Fibroblast of pulmonary artery (primary cell): ENCODE results near the gene GPR176.

ENCODE experiments used
- DNase-seq: peaks from one replicate; pipeline ENCODE4 v3.0.0-alpha.2; 2010; ENCODE audit warnings: low read depth
- H3K4me3 ChIP-seq: replicated peaks from 2 replicates; pipeline ENCODE4 v1.5.1; 2011; ENCODE audit warnings: low read depth, mild to moderate bottlenecking, control low read depth, low read length, moderate library complexity
- CTCF ChIP-seq: IDR thresholded peaks from 2 replicates; pipeline ENCODE4 v1.5.1; 2011; ENCODE audit warnings: mild to moderate bottlenecking, control low read depth, low read length, inconsistent platforms; ENCODE audit errors: missing control alignments

The GPR176 gene

GRCh38 chr15:39855400-39855799 lies 64.7 kb downstream of the GPR176 start:
- peak; percentile 69 for DNase-seq
- no peak for TF ChIP-seq CTCF
- H3K4me3 ChIP-seq: no peak overlapping the region

- no peak for TF ChIP-seq CTCF
- no peak overlapping the region for H3K4me3 ChIP-seq
- peak; percentile 64 for DNase-seq
These were observed 65.9 kb downstream of the GPR176 start for GRCh38 chr15:39854161-39854560.

GRCh38 chr15:39852250-39852649 lies 67.8 kb downstream of the GPR176 start:
- peak; percentile 93 for DNase-seq
- H3K4me3 ChIP-seq: no peak overlapping the region
- no peak for TF ChIP-seq CTCF

- TF ChIP-seq CTCF: no peak
- peak; percentile 53 for DNase-seq
- H3K4me3 ChIP-seq: no peak overlapping the region
These were observed 68.5 kb downstream of the GPR176 start for GRCh38 chr15:39851500-39852092.

GRCh38 chr15:39850436-39850835 lies 69.6 kb downstream of the GPR176 start:
- no peak for TF ChIP-seq CTCF
- no peak for DNase-seq

GRCh38 chr15:39846108-39846507 lies 74.0 kb downstream of the GPR176 start:
- DNase-seq: no peak
- H3K4me3 ChIP-seq: no peak overlapping the region
- TF ChIP-seq CTCF: no peak

More at GRCh38 chr15:39850436-39850835, 69.6 kb downstream of the GPR176 start:
- H3K4me3 ChIP-seq: no peak overlapping the region

- no peak for TF ChIP-seq CTCF
- DNase-seq: no peak
- no peak overlapping the region for H3K4me3 ChIP-seq
These were observed 74.5 kb downstream of the GPR176 start for GRCh38 chr15:39845582-39845981.
